ENCODE data around the gene TBL2. TPM values are rescaled to one million over a fixed set of nuclear protein-coding genes. Genes with fewer than 3 reads are reported as not detected.
"Not testable (repeated sequence)": the region's sequence is repeated elsewhere in the genome, so short reads cannot be mapped to it uniquely, and the experiment has no call there.

The TBL2 gene
- total RNA-seq, 3 donors from 2014 or later (not counting 1 experiment from before 2014, with no cell fraction given), result 15.1 to 18.5 (median 17.6) TPM

- Histone ChIP-seq H3K4me3 (ENCODE audit: low read length) (no peak overlapping the region), H3K9me3 (ENCODE audit: control insufficient read depth, insufficient read depth, low read length) (no peaks in the 10 kb centered on the region), H3K36me3 (ENCODE audit: control insufficient read depth, insufficient read depth, low read length) (no peaks in the 10 kb centered on the region), H3K4me1 (ENCODE audit: control insufficient read depth, insufficient read depth, low read length) (peaks cover 16% of the 10 kb centered on the region), H3K27me3 (ENCODE audit: control insufficient read depth, insufficient read depth, low read length) (peaks cover 27% of the 10 kb centered on the region), H3K27ac (ENCODE audit: low read length) (no peak overlapping the region)
- DNase-seq, result no peak
- Mint-ChIP-seq H3K4me1 (peaks cover 6 to 12% of the 10 kb centered on the region in 2 donors), H3K36me3 (no peaks in the 10 kb centered on the region), H3K9me3 (no peaks in the 10 kb centered on the region), H3K27me3 (ENCODE audit: low read depth in 2 of 2) (peaks cover 11 to 35% of the 10 kb centered on the region in 2 donors), H3K4me3 (no peak overlapping the region), H3K27ac (no peak overlapping the region)
- intact Hi-C loops (cut with micrococcal nuclease), result no loop called here
- no CpG with 5 or more reads among the region's 2 CpGs for WGBS (ENCODE audit: insufficient coverage)
- ATAC-seq, result no peak
- no peak for TF ChIP-seq CTCF (IDR thresholded peaks at IDR 0.05)
Measured at GRCh38 chr7:73622527-73622908, 44.1 kb upstream of the TBL2 start.

GRCh38 chr7:73621168-73622063 lies 43.0 kb upstream of the TBL2 start:
- Histone ChIP-seq H3K4me3 (ENCODE audit: low read length) (no peak overlapping the region), H3K27me3 (ENCODE audit: control insufficient read depth, insufficient read depth, low read length) (peaks cover 27% of the 10 kb centered on the region), H3K9me3 (ENCODE audit: control insufficient read depth, insufficient read depth, low read length) (no peaks in the 10 kb centered on the region), H3K27ac (ENCODE audit: low read length) (no peak overlapping the region), H3K4me1 (ENCODE audit: control insufficient read depth, insufficient read depth, low read length) (peaks cover 16% of the 10 kb centered on the region), H3K36me3 (ENCODE audit: control insufficient read depth, insufficient read depth, low read length) (no peaks in the 10 kb centered on the region)
- peaks cover 6 to 12% of the 10 kb centered on the region in 2 donors for H3K4me1 Mint-ChIP-seq
- H3K36me3 Mint-ChIP-seq, result no peaks in the 10 kb centered on the region
- 63% methylated on average over 7 of the region's 7 CpGs for WGBS (ENCODE audit: insufficient coverage)
- intact Hi-C loops (cut with micrococcal nuclease), result no loop called here
- peaks cover 6 to 29% of the 10 kb centered on the region in 2 donors for H3K27me3 Mint-ChIP-seq (ENCODE audit: low read depth in 2 of 2)
- no peak overlapping the region for H3K27ac Mint-ChIP-seq
- ATAC-seq (no peak), DNase-seq (no peak)
- TF ChIP-seq CTCF (IDR thresholded peaks at IDR 0.05), result no peak
- no peak overlapping the region for H3K4me3 Mint-ChIP-seq
- H3K9me3 Mint-ChIP-seq, result no peaks in the 10 kb centered on the region

GRCh38 chr7:73619394-73619793 lies 41.0 kb upstream of the TBL2 start:
- H3K9me3 ChIP-seq (ENCODE audit: control insufficient read depth, insufficient read depth, low read length); DNase-seq; intact Hi-C loops (cut with micrococcal nuclease); H3K36me3 Mint-ChIP-seq; H3K36me3 ChIP-seq (ENCODE audit: control insufficient read depth, insufficient read depth, low read length); H3K27ac Mint-ChIP-seq; H3K4me3 ChIP-seq (ENCODE audit: low read length); ATAC-seq; H3K9me3 Mint-ChIP-seq; H3K4me3 Mint-ChIP-seq; H3K27ac ChIP-seq (ENCODE audit: low read length): not testable (repeated sequence)
- peaks cover 6 to 12% of the 10 kb centered on the region in 2 donors for H3K4me1 Mint-ChIP-seq
- H3K27me3 Mint-ChIP-seq (ENCODE audit: low read depth in 2 of 2), result peaks cover 7 to 21% of the 10 kb centered on the region in 2 donors
- 85% methylated on average over 9 of the region's 11 CpGs for WGBS (ENCODE audit: insufficient coverage)
- Histone ChIP-seq H3K27me3 (ENCODE audit: control insufficient read depth, insufficient read depth, low read length) (peaks cover 16% of the 10 kb centered on the region), H3K4me1 (ENCODE audit: control insufficient read depth, insufficient read depth, low read length) (peaks cover 14% of the 10 kb centered on the region)

- WGBS (ENCODE audit: insufficient coverage), result 73% methylated on average over 4 of the region's 4 CpGs
Measured at GRCh38 chr7:73618538-73618937, 40.2 kb upstream of the TBL2 start.

GRCh38 chr7:73617520-73617919 lies 39.1 kb upstream of the TBL2 start:
- H3K27me3 ChIP-seq (ENCODE audit: control insufficient read depth, insufficient read depth, low read length); H3K4me1 Mint-ChIP-seq; H3K27ac ChIP-seq (ENCODE audit: low read length); ATAC-seq; H3K36me3 Mint-ChIP-seq; intact Hi-C loops (cut with micrococcal nuclease); H3K27ac Mint-ChIP-seq; H3K4me3 Mint-ChIP-seq; H3K36me3 ChIP-seq (ENCODE audit: control insufficient read depth, insufficient read depth, low read length); H3K4me3 ChIP-seq (ENCODE audit: low read length); H3K9me3 ChIP-seq (ENCODE audit: control insufficient read depth, insufficient read depth, low read length); H3K9me3 Mint-ChIP-seq; DNase-seq; H3K4me1 ChIP-seq (ENCODE audit: control insufficient read depth, insufficient read depth, low read length): not testable (repeated sequence)
- peaks cover 19 to 22% of the 10 kb centered on the region in 2 donors for H3K27me3 Mint-ChIP-seq (ENCODE audit: low read depth in 2 of 2)
- WGBS (ENCODE audit: insufficient coverage), result 93% methylated on average over 9 of the region's 9 CpGs

More at GRCh38 chr7:73618538-73618937, 40.2 kb upstream of the TBL2 start:
- no peaks in the 10 kb centered on the region for H3K9me3 Mint-ChIP-seq
- H3K9me3 ChIP-seq (ENCODE audit: control insufficient read depth, insufficient read depth, low read length), result no peaks in the 10 kb centered on the region
- peaks cover 11% of the 10 kb centered on the region for H3K27me3 ChIP-seq (ENCODE audit: control insufficient read depth, insufficient read depth, low read length)
- H3K27me3 Mint-ChIP-seq (ENCODE audit: low read depth in 2 of 2), result peaks cover 16 to 22% of the 10 kb centered on the region in 2 donors
- H3K4me1 ChIP-seq (ENCODE audit: control insufficient read depth, insufficient read depth, low read length), result peaks cover 6% of the 10 kb centered on the region
- ATAC-seq, result no peak
- no peak for DNase-seq
- no peak overlapping the region for H3K4me3 Mint-ChIP-seq
- no peaks in the 10 kb centered on the region for H3K36me3 Mint-ChIP-seq
- no peak overlapping the region for H3K27ac Mint-ChIP-seq
- peaks cover 6 to 8% of the 10 kb centered on the region in 2 donors for H3K4me1 Mint-ChIP-seq
- H3K36me3 ChIP-seq (ENCODE audit: control insufficient read depth, insufficient read depth, low read length), result no peaks in the 10 kb centered on the region
- no peak for TF ChIP-seq CTCF (IDR thresholded peaks at IDR 0.05)
- intact Hi-C loops (cut with micrococcal nuclease), result no loop called here
- no peak overlapping the region for H3K4me3 ChIP-seq (ENCODE audit: low read length)
- no peak overlapping the region for H3K27ac ChIP-seq (ENCODE audit: low read length)

All from natural killer cell (primary cell).